Measurements from ENCODE around the gene SPG7. TPM values are rescaled to one million over a fixed set of nuclear protein-coding genes. Genes with fewer than 3 reads are reported as not detected.

The SPG7 gene
- total RNA-seq, 1 experiment from 2014 or later, result 160 TPM

DNA sequence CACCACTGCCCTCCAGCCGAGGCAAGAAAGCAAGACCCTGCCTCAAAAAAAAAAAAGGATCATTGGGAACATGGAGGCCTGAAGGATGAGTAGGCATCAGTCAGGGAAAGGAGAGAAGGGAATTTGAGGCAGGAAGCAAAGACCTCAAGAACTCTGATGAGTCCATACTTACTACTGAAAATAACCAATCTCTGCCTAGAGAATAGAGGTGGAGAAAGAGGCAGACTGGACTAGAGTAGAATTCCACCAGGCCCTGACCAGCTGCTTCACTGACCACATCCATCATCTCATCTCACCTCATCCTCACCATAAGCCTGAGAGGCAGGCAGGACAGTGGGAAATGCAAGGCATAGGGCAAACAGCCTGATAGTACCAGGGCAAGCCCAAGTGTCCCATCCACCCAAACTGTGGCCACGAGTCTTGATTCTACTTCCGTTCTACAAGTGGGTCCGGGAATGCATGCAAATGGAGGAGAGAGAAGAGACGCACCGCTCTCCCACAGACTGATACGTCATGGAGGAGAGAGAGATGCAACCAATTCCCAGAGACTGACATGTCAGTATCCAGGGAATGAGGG lies 35.0 kb upstream of the SPG7 start:
- BruUV-seq (replicated peaks), result no TSS peak
- Histone ChIP-seq H3K27me3 (ENCODE audit: insufficient read depth, low read depth) (no peaks in the 10 kb centered on the region), H2AFZ (no peak overlapping the region), H3K4me2 (peak overlapping the region; percentile 54), H3K9me3 (ENCODE audit: insufficient read depth, low read depth) (no peaks in the 10 kb centered on the region), H3F3A (ENCODE audit: insufficient read depth, low read depth) (peaks cover 77% of the 10 kb centered on the region), H3K9me2 (ENCODE audit: insufficient read depth) (no peaks in the 10 kb centered on the region), H3K36me3 (ENCODE audit: low read depth) (peaks cover 12% of the 10 kb centered on the region; the same call in 1 of the 2 replicates), H4K20me1 (ENCODE audit: insufficient read depth) (peaks cover 100% of the 10 kb centered on the region), H3K4me3 (no peak overlapping the region), H3K79me2 (ENCODE audit: low read depth) (peaks cover 100% of the 10 kb centered on the region), H3K27ac (peak overlapping the region; percentile 66), H3K4me1 (replicated peaks; ENCODE audit: insufficient read depth) (peaks cover 75% of the 10 kb centered on the region)
- no peak for DNase-seq
- TF ChIP-seq EZH2 (IDR thresholded peaks at IDR 0.05; ENCODE audit: low read depth) (no peak), CTCF (conservative IDR thresholded peaks at IDR 0.05) (no peak)
- ChIA-PET POLR2A (ENCODE audit: unreplicated experiment) (interaction anchor here (0.5 kb wide), 1 partner anchor 401 kb away, joined by 6 read pairs; no protein-coding TSS in a partner anchor), CTCF (interaction anchor here (0.5 kb wide), 1 partner anchor 15 kb away, joined by 8 read pairs; no protein-coding TSS in a partner anchor)
- intact Hi-C loops (cut with micrococcal nuclease; ENCODE audit: unreplicated experiment), result no loop called here

DNA sequence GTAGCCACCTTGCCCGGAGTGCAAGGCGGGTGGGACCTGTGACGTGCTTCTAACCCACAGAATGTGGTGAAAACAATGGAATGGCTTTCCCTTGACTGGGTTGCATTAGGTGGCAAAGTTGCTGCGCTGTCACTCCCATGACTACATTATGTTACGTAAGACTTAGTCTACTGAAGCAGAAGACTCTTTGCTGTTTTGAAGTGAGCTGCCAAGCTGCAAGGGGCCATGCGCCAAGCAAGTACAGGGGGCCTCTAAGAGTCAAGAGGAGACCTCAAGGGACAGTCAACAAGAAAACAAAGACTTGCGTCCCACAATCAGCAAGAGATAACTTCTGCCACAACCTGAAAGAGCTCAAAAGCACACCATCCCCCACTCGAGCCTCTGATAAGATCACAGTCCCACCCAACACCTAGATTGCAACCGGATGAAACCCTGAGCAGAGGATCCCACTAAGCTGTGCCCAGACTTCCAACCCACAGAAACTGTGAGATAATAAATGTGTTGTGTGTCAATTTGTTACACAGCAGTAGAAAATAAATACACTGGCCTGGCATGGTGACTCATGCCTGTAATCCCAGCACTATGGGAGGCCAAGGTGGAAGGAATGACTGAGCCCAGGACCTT lies 34.3 kb upstream of the SPG7 start:
- peaks cover 100% of the 10 kb centered on the region for H3K79me2 ChIP-seq (ENCODE audit: low read depth)
- ChIA-PET POLR2A (ENCODE audit: unreplicated experiment) (no interaction called here), CTCF (interaction anchor here (0.5 kb wide), 1 partner anchor 14 kb away, joined by 8 read pairs; no protein-coding TSS in a partner anchor)
- BruUV-seq (replicated peaks), result no TSS peak
- H3K4me1 ChIP-seq (replicated peaks; ENCODE audit: insufficient read depth), result peaks cover 82% of the 10 kb centered on the region
- intact Hi-C loops (cut with micrococcal nuclease; ENCODE audit: unreplicated experiment), result no loop called here
- no peak overlapping the region for H3K4me3 ChIP-seq
- H4K20me1 ChIP-seq (ENCODE audit: insufficient read depth), result peaks cover 100% of the 10 kb centered on the region
- H2AFZ ChIP-seq, result no peak overlapping the region
- H3K9me3 ChIP-seq (ENCODE audit: insufficient read depth, low read depth), result no peaks in the 10 kb centered on the region
- peaks cover 81% of the 10 kb centered on the region for H3F3A ChIP-seq (ENCODE audit: insufficient read depth, low read depth)
- DNase-seq, result peak; percentile 52 to 82
- no peaks in the 10 kb centered on the region for H3K27me3 ChIP-seq (ENCODE audit: insufficient read depth, low read depth)
- H3K9me2 ChIP-seq (ENCODE audit: insufficient read depth), result no peaks in the 10 kb centered on the region
- peaks cover 10% of the 10 kb centered on the region; the same call in 1 of the 2 replicates for H3K36me3 ChIP-seq (ENCODE audit: low read depth)
- peak overlapping the region; percentile 66 for H3K27ac ChIP-seq
- H3K4me2 ChIP-seq, result peak overlapping the region; percentile 54
- TF ChIP-seq CTCF (conservative IDR thresholded peaks at IDR 0.05), result no peak
- no peak for TF ChIP-seq EZH2 (IDR thresholded peaks at IDR 0.05; ENCODE audit: low read depth)

DNA sequence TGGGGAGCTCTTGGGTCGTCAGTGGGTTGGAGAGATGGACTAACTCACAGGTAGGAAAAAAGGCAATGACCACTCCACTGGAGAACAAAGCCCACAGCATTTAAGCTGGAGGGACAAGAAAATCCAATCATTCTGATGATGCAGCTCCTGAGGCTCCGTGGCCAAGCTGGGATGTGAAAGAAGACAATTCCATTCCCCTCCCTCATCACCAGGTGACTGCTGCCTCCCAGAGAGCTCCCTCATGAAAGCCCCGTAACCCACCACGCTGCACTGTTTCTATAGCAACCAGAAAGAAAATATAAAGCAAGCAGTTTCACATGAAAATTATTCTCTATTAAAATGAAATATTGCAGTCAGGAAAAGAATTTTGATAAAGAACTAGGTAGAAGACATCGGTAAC lies 33.1 kb upstream of the SPG7 start:
- ChIA-PET POLR2A (ENCODE audit: unreplicated experiment) (no interaction called here), CTCF (no interaction called here)
- Histone ChIP-seq H3K4me2 (peak overlapping the region; percentile 54; the same call in 1 of the 2 replicates), H3K27me3 (ENCODE audit: insufficient read depth, low read depth) (no peaks in the 10 kb centered on the region), H3K4me3 (no peak overlapping the region), H3F3A (ENCODE audit: insufficient read depth, low read depth) (peaks cover 89% of the 10 kb centered on the region), H3K9me2 (ENCODE audit: insufficient read depth) (no peaks in the 10 kb centered on the region), H3K36me3 (ENCODE audit: low read depth) (peaks cover 5% of the 10 kb centered on the region; the same call in 1 of the 2 replicates), H3K27ac (peak overlapping the region; percentile 66; the same call in 1 of the 2 replicates), H4K20me1 (ENCODE audit: insufficient read depth) (peaks cover 100% of the 10 kb centered on the region), H3K4me1 (replicated peaks; ENCODE audit: insufficient read depth) (peaks cover 93% of the 10 kb centered on the region), H3K79me2 (ENCODE audit: low read depth) (peaks cover 100% of the 10 kb centered on the region), H2AFZ (no peak overlapping the region), H3K9me3 (ENCODE audit: insufficient read depth, low read depth) (no peaks in the 10 kb centered on the region)
- DNase-seq, result no peak
- TF ChIP-seq EZH2 (IDR thresholded peaks at IDR 0.05; ENCODE audit: low read depth) (no peak), CTCF (conservative IDR thresholded peaks at IDR 0.05) (no peak)
- no TSS peak for BruUV-seq (replicated peaks)
- intact Hi-C loops (cut with micrococcal nuclease; ENCODE audit: unreplicated experiment), result no loop called here

All from PC-9 (cell line).